GM21360 (cell line): ENCODE results near the gene TMEM54.
"Not testable (repeated sequence)": the region's sequence is repeated elsewhere in the genome, so short reads cannot be mapped to it uniquely, and the experiment has no call there.

Experiments
- ATAC-seq: cut with Tn5 transposase; IDR thresholded peaks from one replicate; pipeline ENCODE4 v1.9.1; 2021; ENCODE audit warnings: mild to moderate bottlenecking, moderate library complexity; ENCODE audit not compliant: unreplicated experiment

TMEM54 gene

GRCh38 chr1:32919811-32920733 is 18.9 kb upstream of the TMEM54 start:
- no peak for ATAC-seq

GRCh38 chr1:32918179-32918578 is 17.0 kb upstream of the TMEM54 start:
- no peak for ATAC-seq

- no peak for ATAC-seq
Measured at GRCh38 chr1:32917521-32917920, 16.3 kb upstream of the TMEM54 start.

- no peak for ATAC-seq
Measured at GRCh38 chr1:32915766-32916706, 14.8 kb upstream of the TMEM54 start.

- ATAC-seq, result no peak
Measured at GRCh38 chr1:32910319-32910718, 9.1 kb upstream of the TMEM54 start.

- ATAC-seq, result no peak
Measured at GRCh38 chr1:32907435-32907834, 6.2 kb upstream of the TMEM54 start.

GRCh38 chr1:32906654-32907053 is 5.5 kb upstream of the TMEM54 start:
- ATAC-seq, result no peak

GRCh38 chr1:32905588-32905987 is 4.4 kb upstream of the TMEM54 start:
- ATAC-seq, result not testable (repeated sequence)

GRCh38 chr1:32904797-32905196 is 3.6 kb upstream of the TMEM54 start:
- ATAC-seq, result no peak

GRCh38 chr1:32903991-32904785 is 3.0 kb upstream of the TMEM54 start:
- no peak for ATAC-seq

GRCh38 chr1:32902535-32902920 is 1.3 kb upstream of the TMEM54 start:
- no peak for ATAC-seq

GRCh38 chr1:32901823-32902534 is 790 bp upstream of the TMEM54 start:
- ATAC-seq, result no peak

GRCh38 chr1:32900371-32900955 is 726 bp downstream of the TMEM54 start:
- ATAC-seq, result no peak

GRCh38 chr1:32899586-32900296 is 1.4 kb downstream of the TMEM54 start:
- ATAC-seq, result no peak

GRCh38 chr1:32898958-32899357 is 2.2 kb downstream of the TMEM54 start:
- ATAC-seq, result no peak

- no peak for ATAC-seq
Measured at GRCh38 chr1:32898056-32898455, 3.1 kb downstream of the TMEM54 start.

- no peak for ATAC-seq
Measured at GRCh38 chr1:32897082-32898049, 3.8 kb downstream of the TMEM54 start.

- no peak for ATAC-seq
Measured at GRCh38 chr1:32896451-32896850, 4.7 kb downstream of the TMEM54 start.
